HepG2 (cell line): Measurements from ENCODE around the gene APOA1. TPM values are rescaled to one million over a fixed set of nuclear protein-coding genes. Genes with fewer than 3 reads are reported as not detected.

Source experiments
- CHD2 ChIP-seq: IDR thresholded peaks from 2 replicates; pipeline ENCODE4 v1.6.1; 2011; ENCODE audit warnings: low read depth, low read length, improper control_type of control experiment
- HNRNPL ChIP-seq: fragments of 200-400 bp; formaldehyde crosslinking; IDR thresholded peaks from 2 replicates; pipeline ENCODE4 v1.6.1; 2017; ENCODE audit warnings: mild to moderate bottlenecking, low read depth, low read length
- MLX ChIP-seq: IDR thresholded peaks from 2 replicates; pipeline ENCODE4 v1.6.1; 2016
- MNT ChIP-seq: fragments of 450-650 bp; IDR thresholded peaks from 2 replicates; pipeline ENCODE4 v1.6.1; 2016
- MTA3 ChIP-seq: sonication (generic); formaldehyde crosslinking; IDR thresholded peaks from 2 replicates; pipeline ENCODE4 v1.4.0; 2020; ENCODE audit warnings: missing genetic modification reagents
- NR1H2 ChIP-seq: sonication (generic); formaldehyde crosslinking; IDR thresholded peaks from 2 replicates; pipeline ENCODE4 v1.8.1; 2022; ENCODE audit warnings: low read depth, missing genetic modification reagents, borderline replicate concordance
- NR2F1 ChIP-seq, 2 experiments: fragments of 450-650 bp in 1 of 2; formaldehyde crosslinking in 1 of 2; IDR thresholded peaks; 2 replicates each; pipeline versions ENCODE4 v1.5.0 to v1.6.1; 2016 to 2020; ENCODE audit warnings: mild to moderate bottlenecking in 1 of 2, missing compliant biosample characterization in 1 of 2, missing genetic modification reagents in 1 of 2, moderate library complexity in 1 of 2
- PAWR ChIP-seq: sonication (generic); formaldehyde crosslinking; IDR thresholded peaks from 2 replicates; pipeline ENCODE4 v1.4.0; 2020; ENCODE audit warnings: missing genetic modification reagents, mild to moderate bottlenecking, borderline replicate concordance
- PLSCR1 ChIP-seq: sonication (generic); formaldehyde crosslinking; IDR thresholded peaks from 2 replicates; pipeline ENCODE4 v1.5.0; 2020; ENCODE audit warnings: missing genetic modification reagents, mild to moderate bottlenecking, borderline replicate concordance
- SMAD9 ChIP-seq: sonication (generic); formaldehyde crosslinking; IDR thresholded peaks from 2 replicates; pipeline ENCODE4 v1.5.1; 2020; ENCODE audit warnings: mild to moderate bottlenecking, missing genetic modification reagents
- SMARCE1 ChIP-seq: fragments of 450-650 bp; IDR thresholded peaks from 2 replicates; pipeline ENCODE4 v1.6.1; 2017; ENCODE audit warnings: borderline replicate concordance
- SNAI1 ChIP-seq: sonication (generic); formaldehyde crosslinking; IDR thresholded peaks from 2 replicates; pipeline ENCODE4 v1.5.0; 2020; ENCODE audit warnings: mild to moderate bottlenecking, missing genetic modification reagents, borderline replicate concordance
- TFDP1 ChIP-seq: IDR thresholded peaks from 2 replicates; pipeline ENCODE4 v1.6.1; 2016; ENCODE audit warnings: missing compliant biosample characterization, missing genetic modification reagents, borderline replicate concordance
- THAP11 ChIP-seq: IDR thresholded peaks from 2 replicates; pipeline ENCODE4 v1.6.1; 2016; ENCODE audit warnings: missing biosample characterization, missing genetic modification reagents
- THAP7 ChIP-seq: sonication (generic); formaldehyde crosslinking; IDR thresholded peaks from 2 replicates; pipeline ENCODE4 v1.8.1; 2023; ENCODE audit warnings: mild to moderate bottlenecking, missing genetic modification reagents
- ZFP82 ChIP-seq: sonication (generic); formaldehyde crosslinking; IDR thresholded peaks from 2 replicates; pipeline ENCODE4 v1.5.1; 2020; ENCODE audit warnings: mild to moderate bottlenecking, missing genetic modification reagents, borderline replicate concordance
- ZNF256 ChIP-seq: sonication (generic); formaldehyde crosslinking; conservative IDR thresholded peaks from 2 replicates; pipeline ENCODE4 v1.4.0; 2020; ENCODE audit warnings: missing genetic modification reagents
- ZNF362 ChIP-seq: sonication (generic); formaldehyde crosslinking; IDR thresholded peaks from 2 replicates; pipeline ENCODE4 v1.4.0; 2020; ENCODE audit warnings: missing genetic modification reagents, mild to moderate bottlenecking, borderline replicate concordance
- ZNF710 ChIP-seq: sonication (generic); formaldehyde crosslinking; IDR thresholded peaks from 2 replicates; pipeline ENCODE4 v1.5.0; 2020; ENCODE audit warnings: mild to moderate bottlenecking, missing genetic modification reagents, borderline replicate concordance
- polyA plus RNA-seq, 8 experiments: library from polyadenylated mRNA; depleted of rRNA in 3 of 8; stranded (reverse) in 7 of 8; unstranded in 1 of 8; fragments of >200 nt; fragmentation: Illumina TruSeq in 4 of 8; extraction: Trizol in 4 of 8; gene quantifications; 2 replicates each; pipeline versions ENCODE4 v1.2.1 to v1.2.3, GENCODE V29; 2011 to 2016; ENCODE audit warnings: low read depth in 4 of 8, missing spikeins in 1 of 8, mixed read lengths in 1 of 8; ENCODE audit not compliant: insufficient read depth in 1 of 8
- total RNA-seq, 5 experiments: library from RNA; depleted of rRNA; stranded (reverse); fragments of >200 nt; fragmentation: Illumina TruSeq; extraction: Trizol; gene quantifications; 2 replicates each; pipeline ENCODE4 v1.2.3, GENCODE V29; 2016; ENCODE audit warnings: low read depth in 1 of 5

The APOA1 gene
- total and polyA plus RNA-seq, 2 of the 13 experiments (the other 11 are each of a cell fraction or from before 2014, with no cell fraction given), result 1,973 to 5,485 TPM

GRCh38 chr11:116813781-116814471 lies 23.5 kb downstream of the APOA1 start (continued):
- TF ChIP-seq NR2F1 (CRISPR knock-in tag; IDR thresholded peaks at IDR 0.05) (0 out of 4 replicates have a peak, but pooled peaks of 1 of the 2 experiments have one; percentile 41), SNAI1 (no peak), SMAD9 (CRISPR knock-in tag) (no peak), PLSCR1 (no peak), THAP11 (no peak), THAP7 (CRISPR knock-in tag) (no peak), ZNF710 (CRISPR knock-in tag) (no peak), ZNF256 (CRISPR knock-in tag) (no peak), MTA3 (CRISPR knock-in tag) (no peak), TFDP1 (CRISPR knock-in tag) (no peak), PAWR (CRISPR knock-in tag) (no peak), MNT (no peak), ZNF362 (CRISPR knock-in tag) (no peak), SMARCE1 (no peak), ZFP82 (CRISPR knock-in tag) (no peak), NR1H2 (CRISPR knock-in tag) (no peak), CHD2 (no peak), HNRNPL (no peak), MLX (CRISPR knock-in tag) (no peak; the same call in 1 of the 2 replicates)
